K562 (cell line): ENCODE data around the gene SPATS1. TPM values are rescaled to one million over a fixed set of nuclear protein-coding genes. Genes with fewer than 3 reads are reported as not detected.
"Not testable (repeated sequence)": the region's sequence is repeated elsewhere in the genome, so short reads cannot be mapped to it uniquely, and the experiment has no call there.

ENCODE experiments used
- ATAC-seq: fragments of 200-7000 bp; cut with Tn5 transposase; 3 replicates; pipeline ENCODE4 v1.9.1; 2020; ENCODE audit warnings: moderate library complexity
- BruUV-seq: library from RNA; stranded (reverse); fragments of 400-500 nt; replicated peaks from 2 replicates; lab custom pipeline; 2021; lab: Mats Ljungman, UMichigan
- CTCF ChIA-PET: fragments of 300-600 bp; formaldehyde crosslinking; extraction: SDS; loops from one replicate; lab custom pipeline; 2021; ENCODE audit warnings: low intra/inter-chr PET ratio; lab: Yijun Ruan, JAX
- POLR2A ChIA-PET: fragments of 300-600, 350-650 bp; sonication (Branson Sonifier 250); formaldehyde crosslinking; extraction: SDS; loops from one replicate; lab custom pipeline; 2021; ENCODE audit warnings: antibody characterized with exemption, inconsistent platforms; lab: Yijun Ruan, JAX
- DNase-seq, 4 experiments: peaks; one replicate each; pipeline versions ENCODE4 v3.0.0 to v3.0.0-alpha.2; 2011 to 2018; ENCODE audit warnings: low spot score in 3 of 4, mixed read lengths in 3 of 4; ENCODE audit errors: extremely low read depth in 1 of 4
- FAIRE-seq: peaks from 2 replicates; lab custom pipeline; 2011; peaks lifted over from hg19 to GRCh38; lab: Jason Lieb, UNC
- H2AFZ ChIP-seq: 2 replicates; pipeline ENCODE4 v1.6.0; 2011; ENCODE audit warnings: low read depth, low read length, control low read depth, inconsistent platforms
- H3K27ac ChIP-seq: fragments of 200-600 bp; 3 replicates; pipeline ENCODE4 v1.8.0; 2011; ENCODE audit warnings: low read depth, mild to moderate bottlenecking, control low read depth, inconsistent platforms, low read length, moderate library complexity, mixed read lengths; ENCODE audit errors: extremely low read depth
- H3K27me3 ChIP-seq, 2 experiments: fragments of 300-600 bp in 1 of 2; 2 replicates in 1 of 2; 3 replicates in 1 of 2; pipeline versions ENCODE4 v1.6.0 to v1.8.0; 2011; ENCODE audit warnings: inconsistent platforms in 2 of 2, low read length in 2 of 2, mild to moderate bottlenecking in 1 of 2, mixed read lengths in 1 of 2, moderate library complexity in 1 of 2; ENCODE audit not compliant: control insufficient read depth in 2 of 2, insufficient read depth in 2 of 2
- H3K36me3 ChIP-seq: fragments of 300-600 bp; 3 replicates; pipeline ENCODE4 v1.8.0; 2011; ENCODE audit warnings: mild to moderate bottlenecking, low read length, inconsistent platforms; ENCODE audit not compliant: control insufficient read depth, insufficient read depth
- H3K4me1 ChIP-seq, 2 experiments: fragments of 200-600 bp in 1 of 2; replicated peaks in 1 of 2; 2 replicates in 1 of 2; 3 replicates in 1 of 2; pipeline versions ENCODE4 v1.5.1 to v1.8.0; 2011; ENCODE audit warnings: inconsistent platforms in 2 of 2, low read length in 2 of 2, mild to moderate bottlenecking in 1 of 2, mixed read lengths in 1 of 2, moderate library complexity in 1 of 2; ENCODE audit not compliant: control insufficient read depth in 2 of 2, insufficient read depth in 2 of 2
- H3K4me2 ChIP-seq: 2 replicates; pipeline ENCODE4 v1.6.1; 2011; ENCODE audit warnings: low read length, control low read depth, inconsistent platforms, mixed read lengths; ENCODE audit not compliant: insufficient read depth
- H3K4me3 ChIP-seq: fragments of 200-600 bp; sonication (generic), shearing (Covaris generic); 2 replicates; pipeline ENCODE4 v1.5.1; 2016; ENCODE audit warnings: control low read depth, inconsistent platforms
- H3K79me2 ChIP-seq: fragments of 200-600 bp; 3 replicates; pipeline ENCODE4 v1.8.0; 2011; ENCODE audit warnings: low read length, inconsistent platforms; ENCODE audit not compliant: control insufficient read depth, insufficient read depth
- H3K9ac ChIP-seq, 2 experiments: 2 replicates each; pipeline versions ENCODE4 v1.6.0 to v1.6.1; 2011; ENCODE audit warnings: low read depth in 2 of 2, low read length in 2 of 2, control low read depth in 1 of 2, inconsistent platforms in 1 of 2, mild to moderate bottlenecking in 1 of 2, mixed read lengths in 1 of 2; ENCODE audit not compliant: insufficient read depth in 1 of 2
- H3K9me1 ChIP-seq: one replicate; pipeline ENCODE4 v1.6.0; 2011; ENCODE audit warnings: inconsistent platforms, mild to moderate bottlenecking, low read length, moderate library complexity; ENCODE audit not compliant: control insufficient read depth, insufficient read depth
- H3K9me3 ChIP-seq: replicated peaks from 2 replicates; pipeline ENCODE4 v1.5.1; 2011; ENCODE audit warnings: low read depth, low read length, inconsistent platforms; ENCODE audit not compliant: control insufficient read depth, insufficient read depth
- H4K20me1 ChIP-seq: replicated peaks from 2 replicates; pipeline ENCODE4 v1.6.1; 2011; ENCODE audit warnings: low read length, inconsistent platforms, mixed read lengths; ENCODE audit not compliant: control insufficient read depth, insufficient read depth
- BCL6 ChIP-seq: fragments of 250-450 bp; sonication (Bioruptor Pico); IDR thresholded peaks from 2 replicates; pipeline ENCODE4 v1.4.0; 2020
- CCAR2 ChIP-seq: fragments of 200-400 bp; formaldehyde crosslinking; IDR thresholded peaks from 2 replicates; pipeline ENCODE4 v1.6.1; 2017; ENCODE audit warnings: mild to moderate bottlenecking, low read depth, low read length
- FOXP4 ChIP-seq: sonication (generic); formaldehyde crosslinking; IDR thresholded peaks from 2 replicates; pipeline ENCODE4 v1.8.0; 2022; ENCODE audit warnings: mild to moderate bottlenecking, missing genetic modification reagents, borderline replicate concordance
- GABPB1 ChIP-seq: sonication (generic); formaldehyde crosslinking; IDR thresholded peaks from 2 replicates; pipeline ENCODE4 v1.8.0; 2022; ENCODE audit warnings: mild to moderate bottlenecking, missing genetic modification reagents
- HDAC8 ChIP-seq: fragments of 450-650 bp; IDR thresholded peaks from 2 replicates; pipeline ENCODE4 v1.6.1; 2016; ENCODE audit warnings: mild to moderate bottlenecking, missing genetic modification characterization, moderate library complexity, missing compliant biosample characterization
- TAF1 ChIP-seq: IDR thresholded peaks from 2 replicates; pipeline ENCODE4 v1.6.1; 2011; ENCODE audit warnings: mild to moderate bottlenecking, low read length, moderate library complexity; ENCODE audit not compliant: insufficient read depth, control insufficient read depth, severe bottlenecking; ENCODE audit errors: extremely low read depth
- TAF7 ChIP-seq: fragments of 450-650 bp; IDR thresholded peaks from 2 replicates; pipeline ENCODE4 v1.6.1; 2016; ENCODE audit warnings: missing genetic modification characterization, missing compliant biosample characterization
- WGBS: fragments of 100-300 bp; shearing (Covaris generic); methylation state at CpG from one replicate; pipeline ENCODE4 v1.1.6; 2016; ENCODE audit warnings: low coverage, mixed read lengths; ENCODE audit not compliant: insufficient coverage; ENCODE audit errors: missing lambda C conversion rate; 5-methylcytosine and 5-hydroxymethylcytosine counted together
- in situ Hi-C: fragments of 300-500 bp; cut with MboI; formaldehyde crosslinking; loops from 4 replicates; pipeline ENCODE4 v1.15.0; 2018; ENCODE audit warnings: inconsistent platforms, mixed read lengths
- intact Hi-C: fragments of 100-400 bp; cut with micrococcal nuclease; formaldehyde crosslinking; loops from 2 replicates; pipeline ENCODE4 v1.14.2; 2022
- polyA plus RNA-seq, 8 experiments: library from polyadenylated mRNA; depleted of rRNA in 4 of 8; stranded (reverse) in 5 of 8; unstranded in 3 of 8; fragments of >200 nt; fragmentation: Nextera tagmentation in 2 of 8; fragmentation: Illumina TruSeq in 1 of 8; extraction: Ambion mirVana in 2 of 8; extraction: Trizol in 1 of 8; gene quantifications; 2 replicates each; pipeline versions ENCODE4 v1.2.1 to v1.2.3, GENCODE V29; 2011 to 2014; ENCODE audit warnings: inconsistent platforms in 1 of 8, missing spikeins in 1 of 8
- total RNA-seq, 7 experiments: library from RNA; depleted of rRNA in 6 of 7; stranded (reverse); fragments of >200 nt in 6 of 7; fragmentation: Illumina TruSeq in 2 of 7; extraction: Trizol in 2 of 7; gene quantifications; 2 replicates each; pipeline versions ENCODE4 v1.2.1 to v1.2.3, GENCODE V29; 2011 to 2021; ENCODE audit warnings: low replicate concordance in 1 of 7
- TF ChIP-seq, protein P1 (sequence below): fragments of 250-450 bp; sonication (Bioruptor Pico); IDR thresholded peaks from 2 replicates; pipeline ENCODE4 v1.4.0; 2020; ENCODE audit warnings: mild to moderate bottlenecking, moderate library complexity, borderline replicate concordance

SPATS1 gene
- total and polyA plus RNA-seq, 9 of the 15 experiments (the other 6 are each of a cell fraction or from before 2014, with no cell fraction given), result not detected

GRCh38 chr6:44314657-44315056, 27.8 kb upstream of the SPATS1 start:
- H3K9ac ChIP-seq, intact Hi-C loops, H3K9me1 ChIP-seq, BruUV-seq, H3K9me3 ChIP-seq, H4K20me1 ChIP-seq, H3K27ac ChIP-seq, H3K4me2 ChIP-seq, H3K4me1 ChIP-seq, ATAC-seq, H2AFZ ChIP-seq, DNase-seq, FAIRE-seq, H3K4me3 ChIP-seq, in situ Hi-C loops, CTCF ChIA-PET: not testable (repeated sequence)
- Histone ChIP-seq H3K27me3 (peaks cover 23 to 25% of the 10 kb centered on the region in 2 experiments; a peak in 4 of 5 replicates), H3K79me2 (peaks cover 15% of the 10 kb centered on the region), H3K36me3 (peaks cover 26% of the 10 kb centered on the region)
- WGBS, result 22% methylated on average over 8 of the region's 8 CpGs
- POLR2A ChIA-PET, result interaction anchor here (0.7 to 11.9 kb wide), 4 partner anchors 9 to 528 kb away, joined by 3 to 116 read pairs (median 10); no protein-coding TSS in a partner anchor

GRCh38 chr6:44315516-44315915, 26.9 kb upstream of the SPATS1 start:
- H3K4me2 ChIP-seq, result no peak overlapping the region
- H3K27ac ChIP-seq, result no peak overlapping the region
- peaks cover 15% of the 10 kb centered on the region for H3K79me2 ChIP-seq
- H4K20me1 ChIP-seq, result no peaks in the 10 kb centered on the region
- intact Hi-C loops, result no loop called here
- H3K9me1 ChIP-seq, result no peaks in the 10 kb centered on the region
- H3K36me3 ChIP-seq, result peaks cover 17% of the 10 kb centered on the region
- in situ Hi-C loops, result no loop called here
- H3K9ac ChIP-seq, result no peak overlapping the region
- H3K9me3 ChIP-seq, result no peaks in the 10 kb centered on the region
- FAIRE-seq (no peak), ATAC-seq (no peak), DNase-seq (no peak)
- ChIA-PET POLR2A (no interaction called here), CTCF (no interaction called here)
- no peak overlapping the region for H3K4me3 ChIP-seq
- WGBS, result 0% methylated on average over 3 of the region's 3 CpGs
- H3K4me1 ChIP-seq, result peaks cover 5 to 6% of the 10 kb centered on the region in 2 experiments; a peak in 3 of 5 replicates
- H3K27me3 ChIP-seq, result peaks cover 29 to 33% of the 10 kb centered on the region in 2 experiments
- no peak overlapping the region for H2AFZ ChIP-seq
- no TSS peak for BruUV-seq
- no peak for TF ChIP-seq HDAC8 (tag)
- no peak for TF ChIP-seq FOXP4 (CRISPR knock-in tag)
- TF ChIP-seq BCL6, result no peak
- TF ChIP-seq CCAR2, result no peak
- no peak for TF ChIP-seq GABPB1
- TF ChIP-seq, protein P1, sequence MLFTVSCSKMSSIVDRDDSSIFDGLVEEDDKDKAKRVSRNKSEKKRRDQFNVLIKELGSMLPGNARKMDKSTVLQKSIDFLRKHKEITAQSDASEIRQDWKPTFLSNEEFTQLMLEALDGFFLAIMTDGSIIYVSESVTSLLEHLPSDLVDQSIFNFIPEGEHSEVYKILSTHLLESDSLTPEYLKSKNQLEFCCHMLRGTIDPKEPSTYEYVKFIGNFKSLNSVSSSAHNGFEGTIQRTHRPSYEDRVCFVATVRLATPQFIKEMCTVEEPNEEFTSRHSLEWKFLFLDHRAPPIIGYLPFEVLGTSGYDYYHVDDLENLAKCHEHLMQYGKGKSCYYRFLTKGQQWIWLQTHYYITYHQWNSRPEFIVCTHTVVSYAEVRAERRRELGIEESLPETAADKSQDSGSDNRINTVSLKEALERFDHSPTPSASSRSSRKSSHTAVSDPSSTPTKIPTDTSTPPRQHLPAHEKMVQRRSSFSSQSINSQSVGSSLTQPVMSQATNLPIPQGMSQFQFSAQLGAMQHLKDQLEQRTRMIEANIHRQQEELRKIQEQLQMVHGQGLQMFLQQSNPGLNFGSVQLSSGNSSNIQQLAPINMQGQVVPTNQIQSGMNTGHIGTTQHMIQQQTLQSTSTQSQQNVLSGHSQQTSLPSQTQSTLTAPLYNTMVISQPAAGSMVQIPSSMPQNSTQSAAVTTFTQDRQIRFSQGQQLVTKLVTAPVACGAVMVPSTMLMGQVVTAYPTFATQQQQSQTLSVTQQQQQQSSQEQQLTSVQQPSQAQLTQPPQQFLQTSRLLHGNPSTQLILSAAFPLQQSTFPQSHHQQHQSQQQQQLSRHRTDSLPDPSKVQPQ (CRISPR knock-in tag), result no peak
- TF ChIP-seq TAF1, result no peak
- no peak for TF ChIP-seq TAF7 (tag)
